ENCODE measurements around the gene RGR.

The RGR gene

DNA sequence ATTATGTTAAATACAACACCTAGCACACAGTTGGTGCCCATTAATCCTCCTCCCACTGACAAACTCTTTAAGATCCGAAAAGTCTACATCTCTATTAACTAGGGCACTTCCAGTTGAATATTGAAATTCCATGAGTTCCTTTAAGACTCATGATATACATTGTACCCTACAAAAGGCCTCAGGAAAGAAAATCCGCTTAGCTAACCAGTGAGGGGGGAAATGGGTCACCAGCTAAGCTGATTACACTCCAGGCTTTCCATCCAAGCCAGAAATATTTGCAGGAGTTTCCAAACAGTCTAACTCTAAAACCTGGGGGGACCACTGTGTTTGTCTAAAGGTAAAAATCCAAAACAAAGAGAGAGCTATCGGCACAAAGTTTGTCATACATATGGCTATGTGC, 18.2 kb upstream of the RGR start:
- TF ChIP-seq, protein P1, sequence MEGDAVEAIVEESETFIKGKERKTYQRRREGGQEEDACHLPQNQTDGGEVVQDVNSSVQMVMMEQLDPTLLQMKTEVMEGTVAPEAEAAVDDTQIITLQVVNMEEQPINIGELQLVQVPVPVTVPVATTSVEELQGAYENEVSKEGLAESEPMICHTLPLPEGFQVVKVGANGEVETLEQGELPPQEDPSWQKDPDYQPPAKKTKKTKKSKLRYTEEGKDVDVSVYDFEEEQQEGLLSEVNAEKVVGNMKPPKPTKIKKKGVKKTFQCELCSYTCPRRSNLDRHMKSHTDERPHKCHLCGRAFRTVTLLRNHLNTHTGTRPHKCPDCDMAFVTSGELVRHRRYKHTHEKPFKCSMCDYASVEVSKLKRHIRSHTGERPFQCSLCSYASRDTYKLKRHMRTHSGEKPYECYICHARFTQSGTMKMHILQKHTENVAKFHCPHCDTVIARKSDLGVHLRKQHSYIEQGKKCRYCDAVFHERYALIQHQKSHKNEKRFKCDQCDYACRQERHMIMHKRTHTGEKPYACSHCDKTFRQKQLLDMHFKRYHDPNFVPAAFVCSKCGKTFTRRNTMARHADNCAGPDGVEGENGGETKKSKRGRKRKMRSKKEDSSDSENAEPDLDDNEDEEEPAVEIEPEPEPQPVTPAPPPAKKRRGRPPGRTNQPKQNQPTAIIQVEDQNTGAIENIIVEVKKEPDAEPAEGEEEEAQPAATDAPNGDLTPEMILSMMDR (IDR thresholded peaks at IDR 0.05; ENCODE audit: control extremely low read depth, extremely low read depth, low read depth, missing control alignments), result no peak
- POLR2A ChIA-PET, result no interaction called here
- DNase-seq (ENCODE audit: extremely low spot score), result no peak
- CTCF ChIA-PET, result interaction anchor here (1.4 to 1.5 kb wide), 2 partner anchors 13 to 30 kb away, joined by 3 to 4 read pairs; no protein-coding TSS in a partner anchor

DNA sequence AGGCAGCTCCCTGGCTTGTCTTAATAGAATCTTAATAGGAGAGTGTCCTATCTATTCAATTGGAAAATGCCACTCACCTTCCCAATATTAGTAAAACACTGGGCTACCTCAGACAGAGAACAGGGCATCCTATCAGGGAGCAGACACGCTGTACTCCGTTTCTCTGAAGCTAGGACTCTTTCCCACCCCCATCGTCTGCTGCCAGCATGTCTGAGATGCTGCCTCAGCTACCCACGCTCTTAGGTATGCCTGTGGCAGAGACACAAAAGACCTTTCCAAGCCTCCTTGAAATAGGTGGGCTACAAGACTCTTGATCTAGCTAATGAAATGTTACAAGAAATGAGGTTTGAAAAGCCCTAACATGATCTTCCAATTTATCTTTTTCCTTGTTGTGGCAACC, 17.0 kb upstream of the RGR start:
- ChIA-PET POLR2A (no interaction called here), CTCF (interaction anchor here (1.2 kb wide), 1 partner anchor 13 kb away, joined by 4 read pairs; no protein-coding TSS in a partner anchor)
- TF ChIP-seq, protein P1 (IDR thresholded peaks at IDR 0.05; ENCODE audit: control extremely low read depth, extremely low read depth, low read depth, missing control alignments), result no peak
- no peak for DNase-seq (ENCODE audit: extremely low spot score)

DNA sequence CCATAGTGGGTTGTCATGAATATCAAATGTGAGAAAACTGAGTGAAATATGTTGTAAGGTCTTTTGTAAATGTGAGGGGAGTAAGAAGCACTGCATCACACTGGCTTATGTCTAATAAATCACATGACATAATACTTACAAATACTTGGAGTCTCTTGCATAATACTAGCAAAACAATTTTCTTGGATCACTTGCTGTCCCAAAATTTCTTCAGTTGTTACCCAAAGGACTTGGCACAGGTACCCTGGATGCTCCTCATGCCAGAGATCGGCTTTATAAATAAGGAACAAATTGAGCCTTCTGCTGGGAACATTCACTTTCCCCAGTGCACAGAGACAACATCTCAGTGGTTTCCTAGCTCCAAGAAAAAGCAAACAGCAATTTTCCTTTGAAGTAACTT, 14.5 kb upstream of the RGR start:
- CTCF ChIA-PET, result no interaction called here
- DNase-seq (ENCODE audit: extremely low spot score), result no peak
- POLR2A ChIA-PET, result no interaction called here
- TF ChIP-seq, protein P1 (IDR thresholded peaks at IDR 0.05; ENCODE audit: control extremely low read depth, extremely low read depth, low read depth, missing control alignments), result no peak

DNA sequence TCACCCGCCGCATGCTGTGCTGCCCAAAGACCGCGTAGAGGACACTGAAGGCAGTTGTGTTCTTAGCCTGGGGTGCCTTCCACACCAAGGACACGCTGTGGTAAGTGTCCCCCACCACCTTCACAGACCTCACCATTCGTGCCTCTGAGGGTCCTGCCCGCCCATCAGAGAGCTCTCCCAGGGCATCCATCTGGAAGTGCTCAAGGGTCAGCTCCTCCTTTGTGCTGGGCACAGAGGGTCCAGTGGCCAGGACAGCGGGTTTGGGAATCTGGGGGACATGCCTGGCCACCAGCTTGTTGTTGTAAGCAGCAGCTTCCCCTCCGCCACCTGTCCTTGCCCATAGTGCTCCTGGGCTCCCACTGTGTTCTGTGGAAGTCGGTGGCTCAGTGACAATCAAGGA, 12.5 kb upstream of the RGR start:
- TF ChIP-seq, protein P1 (IDR thresholded peaks at IDR 0.05; ENCODE audit: control extremely low read depth, extremely low read depth, low read depth, missing control alignments), result no peak
- no peak for DNase-seq (ENCODE audit: extremely low spot score)
- CTCF ChIA-PET, result no interaction called here
- POLR2A ChIA-PET, result no interaction called here

DNA sequence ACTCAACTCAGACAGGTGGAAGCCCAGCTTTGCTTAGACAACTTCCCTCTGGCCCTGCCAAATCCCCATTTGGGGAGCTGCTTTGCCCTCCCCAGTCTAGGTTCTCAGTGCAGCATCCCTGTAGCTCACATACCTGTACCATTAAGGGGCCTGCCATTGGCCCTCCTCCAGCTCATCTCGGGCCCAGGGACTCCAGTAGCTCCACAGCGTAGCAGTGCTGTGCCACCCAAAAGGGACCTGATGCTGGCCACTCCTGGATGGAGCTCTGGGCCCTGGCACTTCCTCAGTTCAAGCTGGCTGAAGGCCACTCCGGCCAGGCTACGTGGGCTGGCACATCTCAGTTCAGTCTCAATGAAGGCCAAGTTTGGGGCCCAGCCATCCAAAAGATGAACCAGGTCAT, 10.9 kb upstream of the RGR start:
- POLR2A ChIA-PET, result no interaction called here
- CTCF ChIA-PET, result interaction anchor here (0.7 to 1.3 kb wide), 4 partner anchors 11 to 304 kb away, joined by 3 to 5 read pairs (median 3); partner anchors contain the start of gene RGR
- DNase-seq (ENCODE audit: extremely low spot score), result no peak
- TF ChIP-seq, protein P1 (IDR thresholded peaks at IDR 0.05; ENCODE audit: control extremely low read depth, extremely low read depth, low read depth, missing control alignments), result no peak

DNA sequence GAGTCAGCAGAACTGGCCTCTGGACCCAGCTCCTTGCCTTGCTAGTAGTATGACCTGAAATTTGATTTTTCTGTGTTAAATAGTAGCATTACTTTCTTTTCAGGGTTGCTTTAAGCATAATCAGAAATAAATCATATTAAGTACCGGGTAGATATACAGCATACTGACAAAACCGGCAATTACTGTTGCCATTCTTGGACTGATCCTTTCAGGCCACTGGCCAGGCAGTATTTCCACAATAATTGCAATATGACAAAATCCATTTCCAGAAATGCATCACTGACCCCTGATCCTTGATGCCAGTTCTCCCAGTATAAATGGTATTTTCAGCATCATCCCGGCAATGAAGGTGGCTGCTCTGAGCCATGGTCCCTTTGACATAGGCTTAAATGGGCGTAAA, 10.4 kb upstream of the RGR start:
- TF ChIP-seq, protein P1 (IDR thresholded peaks at IDR 0.05; ENCODE audit: control extremely low read depth, extremely low read depth, low read depth, missing control alignments), result no peak
- POLR2A ChIA-PET, result no interaction called here
- CTCF ChIA-PET, result interaction anchor here (1.0 kb wide), 1 partner anchor 304 kb away, joined by 5 read pairs; no protein-coding TSS in a partner anchor
- DNase-seq (ENCODE audit: extremely low spot score), result no peak

DNA sequence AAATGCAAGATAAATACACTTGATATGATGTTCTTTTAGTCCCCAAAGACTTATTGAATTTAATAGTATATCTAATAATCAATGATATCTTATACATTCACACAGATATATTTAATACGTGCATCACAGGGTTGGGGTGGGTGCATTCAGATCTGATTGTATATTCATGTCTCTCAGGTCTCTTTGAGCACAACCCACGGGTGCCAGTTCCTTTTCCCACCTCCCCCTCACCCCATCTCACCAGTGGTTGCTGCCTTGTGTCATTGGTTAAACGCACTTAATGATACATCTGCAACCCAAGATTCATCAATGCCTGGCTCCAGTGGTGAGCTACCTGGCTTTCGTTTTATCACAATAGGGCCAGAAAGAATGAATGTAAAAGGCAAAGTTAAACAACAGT, 9.8 kb upstream of the RGR start:
- TF ChIP-seq, protein P1 (IDR thresholded peaks at IDR 0.05; ENCODE audit: control extremely low read depth, extremely low read depth, low read depth, missing control alignments), result no peak

More for the DNA sequence above, 9.8 kb upstream of the RGR start:
- no peak for DNase-seq (ENCODE audit: extremely low spot score)
- POLR2A ChIA-PET, result no interaction called here
- CTCF ChIA-PET, result no interaction called here

Measured in GM10248 (cell line).